ENCODE measurements around the gene SIN3B.
"Not testable (repeated sequence)": the region's sequence is repeated elsewhere in the genome, so short reads cannot be mapped to it uniquely, and the experiment has no call there.

Gene SIN3B

DNA sequence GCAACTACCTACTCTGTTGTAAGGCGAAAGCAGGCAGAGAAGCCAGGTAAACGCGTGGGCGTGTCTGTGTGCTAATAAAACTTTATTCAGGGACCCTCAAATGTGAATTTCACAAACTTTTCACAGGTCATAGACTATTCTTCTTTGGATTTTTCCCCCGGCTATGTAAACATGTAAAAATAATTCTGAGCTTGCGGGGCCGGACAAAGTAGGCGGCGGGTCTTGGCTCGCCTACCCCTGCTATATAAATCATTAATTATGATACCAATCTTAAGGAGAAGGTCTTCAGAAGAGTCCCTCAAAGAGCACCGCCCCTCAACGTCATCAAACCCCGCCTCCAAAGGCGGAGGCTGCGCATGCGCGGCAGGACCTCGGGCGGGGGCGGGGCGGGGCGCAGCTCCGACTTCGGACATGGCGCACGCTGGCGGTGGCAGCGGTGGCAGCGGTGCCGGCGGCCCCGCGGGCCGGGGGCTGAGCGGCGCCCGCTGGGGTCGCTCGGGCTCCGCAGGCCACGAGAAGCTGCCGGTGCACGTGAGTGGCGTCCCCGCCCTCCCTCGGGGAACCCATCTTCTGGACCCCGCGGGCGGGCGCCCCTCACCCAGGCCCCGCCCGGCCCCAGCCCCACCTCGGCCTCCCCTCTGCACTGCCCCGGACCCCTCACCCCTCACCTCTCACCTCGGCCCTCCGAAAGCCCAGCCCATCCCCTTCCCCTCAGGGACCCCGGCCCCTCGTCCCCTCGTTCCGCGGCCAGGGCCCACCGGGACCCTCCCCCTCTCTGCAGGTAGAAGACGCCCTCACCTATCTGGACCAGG is at the start of gene SIN3B:
Gene SIN3B (plus strand): TSS at position 389 of the 812 bp plus-strand sequence. CDS start 23 bp downstream, at position 412.
- peak; percentile 77 to 82 for DNase-seq (ENCODE audit: low read depth in 2 of 2)

DNA sequence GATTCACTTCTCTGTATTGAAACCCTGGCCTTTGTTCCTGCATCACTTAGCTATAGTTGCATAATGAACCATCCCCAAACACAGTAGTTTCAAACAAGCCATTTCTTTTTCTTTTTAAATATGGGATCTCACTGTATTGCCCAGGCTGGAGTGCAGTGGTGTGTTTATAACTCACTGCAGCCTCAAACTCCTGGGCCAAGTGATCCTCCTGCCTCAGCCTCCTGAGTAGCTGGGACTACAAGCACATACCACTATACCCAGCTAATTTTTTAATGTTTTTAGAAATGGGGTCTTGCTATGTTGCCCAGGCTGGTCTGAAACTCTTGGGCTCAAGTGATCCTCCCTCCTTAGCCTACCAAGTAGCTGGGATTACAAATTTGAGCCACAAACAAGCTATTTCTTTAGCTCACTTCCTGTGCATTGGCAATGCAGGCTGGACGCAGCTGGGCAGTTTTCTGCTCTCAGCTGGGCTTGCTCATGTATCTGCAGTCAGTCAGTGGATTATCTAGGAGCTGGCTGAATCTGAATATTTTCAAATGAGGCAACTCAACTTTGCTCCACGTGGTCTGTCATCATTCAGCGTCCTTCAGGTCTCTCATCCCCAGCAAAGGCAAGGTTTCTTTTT is 49.5 kb upstream of the SIN3B start:
- no peak for DNase-seq (ENCODE audit: low read depth in 2 of 2)

GRCh38 chr19:16782719-16783118 is 46.5 kb upstream of the SIN3B start:
- no peak for DNase-seq (ENCODE audit: low read depth in 2 of 2)

DNA sequence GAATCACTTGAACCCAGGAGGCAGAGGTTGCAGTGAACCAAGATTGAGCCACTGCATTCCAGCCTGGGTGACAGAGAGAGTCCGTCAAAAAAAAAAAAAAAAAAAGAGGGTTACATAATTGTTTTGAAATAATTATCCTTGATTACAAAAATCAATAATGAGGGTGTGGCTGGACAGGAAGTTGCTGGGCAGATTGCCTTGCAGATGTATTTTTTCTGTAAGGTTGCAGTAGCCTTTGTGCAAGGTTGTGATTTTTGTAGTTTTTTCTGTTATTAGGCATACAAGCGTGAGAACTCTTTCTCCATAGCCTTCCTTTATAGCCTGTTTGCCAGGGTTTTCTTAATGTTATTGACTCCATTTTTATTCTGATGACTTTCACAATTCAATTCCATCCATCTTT is 40.7 kb upstream of the SIN3B start:
- no peak for DNase-seq (ENCODE audit: low read depth in 2 of 2)

DNA sequence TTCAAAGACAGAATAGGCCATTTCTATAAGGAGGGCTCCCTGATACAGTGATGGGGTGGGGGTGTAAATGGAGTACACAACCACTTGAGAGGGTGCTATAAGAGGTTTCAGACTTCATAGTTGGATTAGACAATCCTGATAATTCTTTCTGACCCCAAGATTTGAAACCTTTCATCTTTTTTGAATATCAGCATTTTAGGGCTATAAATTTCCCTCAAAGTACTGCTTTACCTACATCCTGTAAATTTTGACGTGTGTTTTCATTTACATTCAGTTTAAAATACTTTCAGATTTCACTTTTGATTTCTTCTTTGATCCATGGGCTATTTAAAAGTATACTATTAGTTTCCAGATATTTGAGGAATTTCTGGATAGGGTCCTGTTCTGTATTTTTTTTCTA is 40.0 kb upstream of the SIN3B start:
- DNase-seq (ENCODE audit: low read depth in 2 of 2), result no peak

DNA sequence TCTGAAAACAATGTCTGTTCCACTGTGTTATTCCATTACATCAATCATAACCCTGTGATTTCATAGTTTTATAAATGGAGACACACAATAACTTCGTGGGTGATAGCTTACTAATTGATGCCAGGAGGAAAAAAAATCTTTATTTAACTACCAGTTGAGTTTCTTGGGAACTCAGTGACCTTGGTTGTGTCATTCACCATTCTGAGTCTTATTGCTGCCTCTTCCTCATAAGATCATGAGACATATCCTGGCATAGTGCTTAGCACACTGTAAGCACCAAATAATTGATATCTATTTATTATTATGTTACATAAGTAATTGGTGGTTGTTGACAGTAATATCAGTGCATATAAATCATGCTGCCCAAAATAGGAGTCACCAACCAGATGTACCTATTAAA is 39.1 kb upstream of the SIN3B start:
- DNase-seq (ENCODE audit: low read depth in 2 of 2), result no peak

DNA sequence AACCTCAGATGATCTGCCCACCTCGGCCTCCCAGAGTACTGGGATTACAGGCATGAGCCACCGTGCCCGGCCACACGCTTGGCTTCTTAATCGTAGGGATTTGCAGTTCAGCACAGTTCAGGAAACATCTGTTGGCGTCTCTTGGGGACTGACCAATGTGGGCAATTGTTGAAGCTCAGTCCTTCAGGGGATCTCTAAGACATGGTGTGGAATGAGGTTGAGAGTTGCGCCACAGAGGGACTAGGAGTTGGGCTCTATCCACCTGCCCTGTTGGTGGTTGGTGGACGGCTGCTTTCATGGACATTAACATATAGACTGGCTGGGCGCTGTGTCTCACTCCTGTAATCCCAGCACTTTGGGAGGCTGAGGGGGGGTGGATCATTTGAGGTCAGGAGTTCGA is 37.3 kb upstream of the SIN3B start:
- DNase-seq (ENCODE audit: low read depth in 2 of 2), result no peak

GRCh38 chr19:16794456-16795441 is 34.4 kb upstream of the SIN3B start:
- DNase-seq (ENCODE audit: low read depth in 2 of 2), result no peak

DNA sequence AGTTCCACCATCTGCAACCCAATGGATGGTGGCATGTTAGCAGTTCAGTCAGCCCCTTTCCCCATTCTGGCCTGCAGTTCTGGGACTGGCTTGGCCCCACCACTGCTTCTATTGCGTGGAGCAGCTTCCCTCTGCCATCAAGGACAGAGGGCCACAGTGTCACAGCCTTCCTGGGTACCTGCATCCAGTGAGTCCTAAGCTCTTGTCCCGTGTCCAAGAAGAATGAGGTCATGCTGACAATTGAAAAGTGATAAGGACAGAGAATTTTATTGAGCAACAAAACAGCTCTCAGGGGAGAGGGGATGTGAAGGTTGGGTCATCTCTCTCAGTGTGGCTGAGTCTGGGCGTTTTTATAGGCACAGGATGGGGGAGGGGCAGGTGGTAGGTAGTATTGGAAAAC is 33.5 kb upstream of the SIN3B start:
- DNase-seq (ENCODE audit: low read depth in 2 of 2), result no peak

DNA sequence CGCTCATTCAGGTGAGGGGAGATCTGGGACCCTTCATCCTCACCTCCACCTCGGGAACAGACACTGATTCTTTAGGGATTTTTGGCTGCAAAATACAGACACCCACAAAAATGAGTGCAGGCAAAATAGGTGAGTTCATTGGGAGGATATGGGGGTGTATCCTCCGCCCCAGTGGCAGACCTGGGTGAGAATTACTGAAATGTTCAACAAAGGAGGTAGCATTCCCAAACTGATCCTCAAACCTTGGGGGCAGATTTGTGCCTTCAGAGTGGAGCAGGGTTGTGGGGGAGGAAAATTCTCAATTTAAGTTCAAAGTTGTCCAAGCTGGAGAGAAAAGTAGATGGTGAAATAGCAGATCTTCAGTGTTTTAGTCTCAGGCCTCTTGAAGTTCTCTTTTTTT is 31.3 kb upstream of the SIN3B start:
- no peak for DNase-seq (ENCODE audit: low read depth in 2 of 2)

- DNase-seq (ENCODE audit: low read depth in 2 of 2), result not testable (repeated sequence)
Observed at GRCh38 chr19:16798326-16798725, 30.9 kb upstream of the SIN3B start.

DNA sequence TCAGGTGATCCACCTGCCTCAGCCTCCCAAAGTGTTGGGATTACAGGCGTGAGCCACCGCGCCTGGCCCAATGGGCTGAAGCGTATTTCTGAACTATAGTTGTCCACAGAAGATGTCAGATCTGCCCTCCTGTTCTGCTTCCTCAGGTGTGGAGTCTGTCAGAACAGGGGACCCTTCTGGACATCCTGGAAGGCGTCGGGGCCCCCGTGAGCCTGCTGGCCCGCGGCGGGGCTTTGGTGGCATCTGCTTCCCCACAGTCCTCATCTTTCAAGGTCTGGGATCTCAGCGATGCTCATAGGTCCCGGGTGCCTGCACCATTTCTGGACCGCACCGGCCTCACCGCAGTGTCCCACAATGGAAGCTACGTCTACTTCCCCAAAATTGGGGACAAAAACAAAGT is 29.5 kb upstream of the SIN3B start:
- DNase-seq (ENCODE audit: low read depth in 2 of 2), result no peak

DNA sequence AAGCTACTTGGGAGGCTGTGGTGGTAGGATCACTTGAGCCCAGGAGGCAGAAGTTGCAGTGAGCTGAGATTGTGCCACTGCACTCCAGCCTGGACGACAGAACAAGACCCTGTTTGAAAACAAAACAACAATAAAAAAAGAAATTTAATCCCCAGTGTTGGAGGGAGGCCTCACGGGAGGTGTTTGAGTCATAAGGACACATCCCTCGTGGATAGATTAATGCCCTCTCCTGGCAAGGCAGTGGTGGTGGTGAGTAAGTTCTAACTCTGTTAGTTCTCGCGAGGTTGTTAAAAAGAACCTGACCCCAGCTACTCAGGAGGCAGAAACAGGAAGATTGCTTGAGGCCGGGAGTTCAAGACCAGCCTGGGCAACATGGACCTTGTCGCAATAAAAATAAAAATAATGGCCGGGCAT is 27.6 kb upstream of the SIN3B start:
- no peak for DNase-seq (ENCODE audit: low read depth in 2 of 2)

DNA sequence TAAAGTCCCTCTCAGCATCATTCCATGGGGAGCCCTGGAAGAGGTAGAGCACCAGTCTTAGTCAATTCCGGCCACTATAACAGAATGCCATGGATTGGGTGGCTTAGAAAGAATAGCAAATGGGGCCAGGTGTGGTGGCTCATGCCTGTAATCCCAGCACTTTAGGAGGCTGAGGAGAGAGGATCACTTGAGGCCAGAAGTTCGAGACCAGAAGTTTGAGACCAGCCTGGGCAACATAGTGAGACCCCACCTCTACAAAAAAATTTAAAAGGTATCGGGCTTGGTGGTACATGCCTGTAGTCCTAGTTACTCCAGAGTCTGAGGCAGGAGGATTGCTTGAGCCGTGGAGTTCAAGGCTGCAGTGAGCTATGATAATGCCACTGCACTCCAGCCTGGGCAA is 25.0 kb upstream of the SIN3B start:
- no peak for DNase-seq (ENCODE audit: low read depth in 2 of 2)

DNA sequence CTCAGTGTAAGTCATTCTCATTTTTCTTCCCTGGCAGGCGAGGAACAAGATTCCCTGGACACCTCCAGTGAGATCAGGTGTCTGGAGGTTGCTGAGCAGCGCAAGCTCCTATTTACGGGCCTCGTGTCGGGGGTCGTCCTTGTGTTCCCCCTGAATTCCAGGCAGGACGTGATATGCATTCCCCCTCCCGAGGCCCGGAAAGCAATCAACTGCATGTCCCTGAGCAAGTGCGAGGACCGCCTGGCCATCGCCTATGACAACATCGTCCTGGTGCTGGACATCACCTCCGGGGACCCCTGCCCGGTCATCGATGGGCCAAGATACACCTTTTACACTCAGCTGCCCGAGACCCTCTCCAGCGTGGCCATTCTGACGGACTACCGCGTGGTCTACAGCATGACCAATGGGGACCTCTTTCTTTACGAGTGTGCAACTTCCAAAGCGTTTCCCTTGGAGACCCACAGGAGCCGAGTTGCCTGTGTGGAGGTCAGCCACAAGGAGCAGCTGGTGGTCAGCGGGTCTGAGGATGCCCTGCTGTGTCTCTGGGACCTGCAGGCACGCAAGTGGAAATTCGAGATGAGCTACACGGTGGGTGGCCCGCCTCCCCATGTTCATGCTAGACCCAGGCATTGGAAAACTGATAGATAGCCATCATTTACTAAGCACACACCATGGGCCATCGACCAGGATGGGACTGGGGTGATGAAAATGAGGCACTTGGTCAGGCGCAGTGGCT is 21.5 kb upstream of the SIN3B start:
- DNase-seq (ENCODE audit: low read depth in 2 of 2), result no peak

GRCh38 chr19:16814526-16815100 is 14.6 kb upstream of the SIN3B start:
- no peak for DNase-seq (ENCODE audit: low read depth in 2 of 2)

- DNase-seq (ENCODE audit: low read depth in 2 of 2), result no peak
Observed at GRCh38 chr19:16820056-16820455, 9.1 kb upstream of the SIN3B start.

- DNase-seq (ENCODE audit: low read depth in 2 of 2), result no peak
Observed at GRCh38 chr19:16821081-16821480, 8.1 kb upstream of the SIN3B start.

- no peak for DNase-seq (ENCODE audit: low read depth in 2 of 2)
Observed at GRCh38 chr19:16822648-16823047, 6.5 kb upstream of the SIN3B start.

GRCh38 chr19:16824658-16825311 is 4.4 kb upstream of the SIN3B start:
- DNase-seq (ENCODE audit: low read depth in 2 of 2), result no peak

Data from activated CD4-positive, alpha-beta T cell treated with anti-CD3 and anti-CD28 coated beads for 24 hours (primary cell).